ENCODE measurements around the gene SLC37A2. TPM values are rescaled to one million over a fixed set of nuclear protein-coding genes. Genes with fewer than 3 reads are reported as not detected.
A peak's percentile ranks its signal among the peaks of the same experiment; 100 is the strongest.

SLC37A2 gene
- total and polyA plus RNA-seq, 2 experiments from 2014 or later: 1.7 to 2.6 TPM

DNA sequence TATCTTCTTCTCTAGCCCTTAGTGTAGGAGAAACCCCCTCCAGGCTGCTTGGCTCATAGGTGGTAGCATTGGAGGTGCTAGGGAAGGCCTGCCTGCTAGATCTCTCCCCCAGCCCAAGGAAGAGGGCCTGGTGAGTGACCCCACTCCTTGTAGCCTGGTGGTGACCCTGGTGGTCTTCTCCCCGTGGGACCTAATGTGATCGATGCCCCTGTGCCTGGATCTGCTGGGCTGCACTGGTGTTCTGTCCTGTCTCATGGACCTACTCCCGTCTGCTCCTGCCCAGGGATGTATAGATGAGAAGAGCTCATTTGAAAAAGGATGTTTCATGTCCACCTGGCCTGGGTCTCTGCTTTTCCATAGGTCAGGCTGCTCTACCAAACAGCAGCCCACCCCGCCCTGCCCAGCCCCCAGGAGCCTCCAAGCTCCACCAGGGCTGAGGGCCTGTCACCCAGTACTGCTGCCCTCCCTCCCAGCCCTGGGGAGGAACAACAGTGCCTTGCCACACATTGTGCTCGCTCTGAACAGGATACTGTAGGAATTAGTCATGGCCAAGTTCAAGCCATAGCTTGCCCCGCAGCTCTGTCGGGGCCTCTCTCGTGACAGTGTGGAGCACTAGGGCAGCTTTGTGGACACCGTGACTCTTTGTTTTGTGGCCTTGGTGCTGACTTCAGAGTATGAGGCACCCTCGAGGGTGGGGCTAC is 19.7 kb downstream of the SLC37A2 start:
- Histone ChIP-seq H3K9ac (no peak overlapping the region; the same call in 1 of the 2 replicates), H3K27ac (peak overlapping the region; percentile 72), H2AFZ (peak overlapping the region; percentile 55), H3K9me2 (ENCODE audit: insufficient read depth) (no peaks in the 10 kb centered on the region), H4K20me1 (ENCODE audit: insufficient read depth) (no peaks in the 10 kb centered on the region), H3K4me1 (ENCODE audit: insufficient read depth) (peaks cover 13% of the 10 kb centered on the region), H3F3A (ENCODE audit: insufficient read depth) (no peaks in the 10 kb centered on the region), H3K9me3 (ENCODE audit: low read depth) (no peaks in the 10 kb centered on the region), H3K27me3 (replicated peaks; ENCODE audit: insufficient read depth) (no peaks in the 10 kb centered on the region), H3K36me3 (ENCODE audit: low read depth) (no peaks in the 10 kb centered on the region), H3K79me2 (ENCODE audit: insufficient read depth) (no peaks in the 10 kb centered on the region), H3K4me2 (ENCODE audit: unreplicated experiment) (no peak overlapping the region), H3K4me3 (no peak overlapping the region)
- in situ Hi-C loops (cut with MboI): loop anchor here (10.0 kb wide), 1 partner anchor 262 kb away; no protein-coding TSS in a partner anchor
- WGBS, 2 experiments (ENCODE audit: low coverage in 1 of 2, low lambda C conversion rate in 2 of 2, missing lambda C conversion rate in 2 of 2): 53 to 54% methylated on average over 10 of the region's 10 CpGs
- no peak for TF ChIP-seq EZH2phosphoT487 (IDR thresholded peaks at IDR 0.05; ENCODE audit: insufficient read depth, low read depth)
- no peak for TF ChIP-seq EZH2 (IDR thresholded peaks at IDR 0.05; ENCODE audit: insufficient read depth, poor library complexity, severe bottlenecking)
- DNase-seq: peak; percentile 94

DNA sequence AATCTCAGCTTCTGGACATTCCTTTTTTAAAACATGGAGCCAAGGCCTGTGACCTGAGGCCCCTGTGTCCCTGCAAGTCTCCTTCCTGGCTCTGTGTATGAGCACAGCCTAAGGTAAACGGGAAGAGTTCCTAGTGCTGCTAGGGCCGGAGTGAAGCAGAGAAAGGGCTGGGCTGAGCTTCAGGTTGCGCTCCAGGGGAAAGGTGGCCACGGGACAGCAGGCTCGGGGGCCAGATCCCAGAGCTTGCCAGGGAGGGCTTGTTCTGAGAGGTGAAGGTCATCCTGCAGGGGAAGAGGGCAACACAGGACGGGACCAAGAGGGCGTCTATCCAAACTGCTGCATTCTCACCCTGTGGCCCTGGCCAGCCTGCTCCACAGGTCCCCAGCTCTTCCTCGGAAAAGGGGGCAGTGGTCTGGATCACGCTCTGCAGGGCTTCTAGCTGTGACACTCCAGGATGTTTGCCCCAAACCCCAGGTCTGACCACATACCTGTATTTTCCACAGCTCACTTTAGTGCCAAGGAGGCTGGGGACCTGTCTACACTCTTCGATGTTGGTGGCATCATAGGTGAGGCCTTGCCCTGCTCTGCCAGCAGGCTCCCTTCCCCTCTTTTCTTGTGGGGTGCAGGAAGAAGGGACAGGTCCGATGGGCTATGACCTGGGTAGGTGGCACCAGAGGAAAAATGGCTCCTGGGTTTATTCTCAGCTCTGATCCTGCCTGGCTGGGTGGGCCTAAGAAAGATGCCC is 20.4 kb downstream of the SLC37A2 start:
- peak overlapping the region; percentile 72 for H3K27ac ChIP-seq
- H3F3A ChIP-seq (ENCODE audit: insufficient read depth): no peaks in the 10 kb centered on the region
- no peaks in the 10 kb centered on the region for H3K9me2 ChIP-seq (ENCODE audit: insufficient read depth)
- H3K4me3 ChIP-seq: no peak overlapping the region
- H3K27me3 ChIP-seq (replicated peaks; ENCODE audit: insufficient read depth): no peaks in the 10 kb centered on the region
- H3K4me2 ChIP-seq (ENCODE audit: unreplicated experiment): no peak overlapping the region
- no peaks in the 10 kb centered on the region for H3K79me2 ChIP-seq (ENCODE audit: insufficient read depth)
- no peaks in the 10 kb centered on the region for H4K20me1 ChIP-seq (ENCODE audit: insufficient read depth)
- peaks cover 13% of the 10 kb centered on the region for H3K4me1 ChIP-seq (ENCODE audit: insufficient read depth)
- in situ Hi-C loops (cut with MboI): loop anchor here (10.0 kb wide), 1 partner anchor 261 kb away; no protein-coding TSS in a partner anchor
- peak overlapping the region; percentile 55 for H2AFZ ChIP-seq
- no peak for DNase-seq
- H3K9ac ChIP-seq: peak overlapping the region; percentile 51
- H3K36me3 ChIP-seq (ENCODE audit: low read depth): no peaks in the 10 kb centered on the region
- WGBS, 2 experiments (ENCODE audit: low coverage in 1 of 2, low lambda C conversion rate in 2 of 2, missing lambda C conversion rate in 2 of 2): 77 to 78% methylated on average over 11 of the region's 11 CpGs
- TF ChIP-seq EZH2 (IDR thresholded peaks at IDR 0.05; ENCODE audit: insufficient read depth, poor library complexity, severe bottlenecking): no peak
- TF ChIP-seq EZH2phosphoT487 (IDR thresholded peaks at IDR 0.05; ENCODE audit: insufficient read depth, low read depth): no peak
- H3K9me3 ChIP-seq (ENCODE audit: low read depth): no peaks in the 10 kb centered on the region

DNA sequence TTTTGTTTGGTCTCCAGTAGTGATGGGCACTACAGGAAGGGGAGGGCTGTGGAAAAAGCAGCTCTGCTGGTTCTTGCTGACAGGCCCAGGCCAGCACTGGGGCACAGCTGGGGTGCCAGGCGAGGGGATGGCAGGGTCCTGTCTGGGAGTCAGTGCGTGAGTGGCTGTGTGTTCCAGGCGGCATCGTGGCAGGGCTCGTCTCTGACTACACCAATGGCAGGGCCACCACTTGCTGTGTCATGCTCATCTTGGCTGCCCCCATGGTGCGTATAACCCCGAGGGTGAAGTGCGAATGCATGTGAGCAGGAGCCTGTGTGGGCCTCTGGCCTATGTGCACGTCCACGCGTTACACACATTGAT is 20.9 kb downstream of the SLC37A2 start:
- WGBS, 2 experiments (ENCODE audit: low coverage in 1 of 2, low lambda C conversion rate in 2 of 2, missing lambda C conversion rate in 2 of 2): 92 to 93% methylated on average over 11 of the region's 11 CpGs

DNA sequence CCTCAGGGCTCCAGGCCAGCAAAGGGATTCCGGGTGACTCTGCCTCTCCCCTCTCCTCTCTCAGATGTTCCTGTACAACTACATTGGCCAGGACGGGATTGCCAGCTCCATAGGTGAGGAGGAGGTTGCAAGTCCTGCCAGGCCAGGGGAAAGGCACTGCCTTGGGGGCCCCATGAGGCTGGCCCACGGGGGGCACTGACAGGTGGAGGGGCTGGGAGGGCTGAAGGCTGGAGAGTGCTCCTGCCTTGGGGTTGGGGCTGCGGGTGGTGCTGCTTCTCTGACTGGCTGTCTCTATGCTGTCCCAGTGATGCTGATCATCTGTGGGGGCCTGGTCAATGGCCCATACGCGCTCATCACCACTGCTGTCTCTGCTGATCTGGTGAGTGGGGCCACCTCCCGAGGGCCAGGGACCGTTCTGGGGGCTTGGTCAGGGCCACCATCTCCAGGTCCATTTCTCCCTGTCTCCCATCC is 21.7 kb downstream of the SLC37A2 start:
- Histone ChIP-seq H3K4me1 (ENCODE audit: insufficient read depth) (peaks cover 13% of the 10 kb centered on the region), H3K36me3 (ENCODE audit: low read depth) (no peaks in the 10 kb centered on the region), H3K9me3 (ENCODE audit: low read depth) (no peaks in the 10 kb centered on the region), H3K27me3 (replicated peaks; ENCODE audit: insufficient read depth) (no peaks in the 10 kb centered on the region), H3K4me2 (ENCODE audit: unreplicated experiment) (no peak overlapping the region), H3F3A (ENCODE audit: insufficient read depth) (no peaks in the 10 kb centered on the region), H4K20me1 (ENCODE audit: insufficient read depth) (no peaks in the 10 kb centered on the region), H2AFZ (no peak overlapping the region), H3K27ac (no peak overlapping the region), H3K4me3 (no peak overlapping the region), H3K79me2 (ENCODE audit: insufficient read depth) (no peaks in the 10 kb centered on the region), H3K9me2 (ENCODE audit: insufficient read depth) (no peaks in the 10 kb centered on the region), H3K9ac (no peak overlapping the region)
- DNase-seq: no peak
- WGBS, 2 experiments (ENCODE audit: low coverage in 1 of 2, low lambda C conversion rate in 2 of 2, missing lambda C conversion rate in 2 of 2): 91 to 92% methylated on average over 8 of the region's 8 CpGs
- in situ Hi-C loops (cut with MboI): loop anchor here (10.0 kb wide), 1 partner anchor 260 kb away; no protein-coding TSS in a partner anchor
- TF ChIP-seq EZH2phosphoT487 (IDR thresholded peaks at IDR 0.05; ENCODE audit: insufficient read depth, low read depth) (no peak), EZH2 (IDR thresholded peaks at IDR 0.05; ENCODE audit: insufficient read depth, poor library complexity, severe bottlenecking) (no peak)

More for the DNA sequence above, 20.9 kb downstream of the SLC37A2 start:
- H3K27me3 ChIP-seq (replicated peaks; ENCODE audit: insufficient read depth): no peaks in the 10 kb centered on the region
- TF ChIP-seq EZH2phosphoT487 (IDR thresholded peaks at IDR 0.05; ENCODE audit: insufficient read depth, low read depth) (no peak), EZH2 (IDR thresholded peaks at IDR 0.05; ENCODE audit: insufficient read depth, poor library complexity, severe bottlenecking) (no peak)
- no peak overlapping the region for H3K9ac ChIP-seq
- no peaks in the 10 kb centered on the region for H3K9me3 ChIP-seq (ENCODE audit: low read depth)
- no peaks in the 10 kb centered on the region for H3K79me2 ChIP-seq (ENCODE audit: insufficient read depth)
- no peaks in the 10 kb centered on the region for H4K20me1 ChIP-seq (ENCODE audit: insufficient read depth)
- H2AFZ ChIP-seq: no peak overlapping the region
- H3K36me3 ChIP-seq (ENCODE audit: low read depth): no peaks in the 10 kb centered on the region
- no peak overlapping the region for H3K4me2 ChIP-seq (ENCODE audit: unreplicated experiment)
- no peak overlapping the region for H3K4me3 ChIP-seq
- in situ Hi-C loops (cut with MboI): loop anchor here (10.0 kb wide), 1 partner anchor 261 kb away; no protein-coding TSS in a partner anchor
- DNase-seq: no peak
- peaks cover 13% of the 10 kb centered on the region for H3K4me1 ChIP-seq (ENCODE audit: insufficient read depth)
- H3F3A ChIP-seq (ENCODE audit: insufficient read depth): no peaks in the 10 kb centered on the region
- no peaks in the 10 kb centered on the region for H3K9me2 ChIP-seq (ENCODE audit: insufficient read depth)
- no peak overlapping the region for H3K27ac ChIP-seq
